Measurements from ENCODE around the gene INPP5D.
A peak's percentile ranks its signal among the peaks of the same experiment; 100 is the strongest.

Gene INPP5D

DNA sequence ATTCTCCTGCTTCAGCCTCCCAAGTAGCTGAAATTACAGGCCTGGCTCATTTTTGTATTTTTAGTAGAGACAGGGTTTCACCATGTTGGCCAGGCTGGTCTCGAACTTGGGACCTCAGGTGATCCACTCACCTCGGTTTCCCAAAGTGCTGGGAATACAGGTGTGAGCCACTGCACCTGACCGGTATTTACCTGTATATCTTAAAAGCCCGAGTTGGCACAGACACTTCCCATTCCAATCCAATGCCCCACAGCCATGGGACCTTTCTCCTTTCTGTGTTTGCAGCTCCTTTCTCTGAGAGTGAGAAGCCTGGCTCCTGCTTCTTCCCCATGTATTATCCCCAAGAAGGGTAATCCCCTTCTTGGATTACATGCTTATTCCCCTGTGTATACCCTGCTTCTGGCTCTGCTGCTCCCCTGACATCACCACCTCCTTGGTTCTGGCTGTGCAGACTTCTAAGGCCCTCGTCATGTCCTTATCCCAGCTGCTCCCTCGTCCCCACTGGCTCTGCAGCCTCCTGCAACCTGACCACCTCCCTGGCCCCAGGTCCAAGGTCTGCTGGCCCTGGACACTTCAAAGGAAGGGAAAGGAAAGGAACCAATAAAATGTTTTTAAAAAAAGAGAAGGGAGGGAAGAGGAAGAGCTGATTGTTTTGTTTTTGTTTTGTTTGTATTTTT is 52.8 kb downstream of the INPP5D start:
- H3K27me3 ChIP-seq (ENCODE audit: insufficient read depth, low read depth, severe bottlenecking), result no peaks in the 10 kb centered on the region
- H3K9me3 ChIP-seq (ENCODE audit: severe bottlenecking), result no peaks in the 10 kb centered on the region
- peak; percentile 67 for DNase-seq
- no peak overlapping the region for H3K4me3 ChIP-seq (ENCODE audit: low read depth, low read length)
- TF ChIP-seq, protein P1, sequence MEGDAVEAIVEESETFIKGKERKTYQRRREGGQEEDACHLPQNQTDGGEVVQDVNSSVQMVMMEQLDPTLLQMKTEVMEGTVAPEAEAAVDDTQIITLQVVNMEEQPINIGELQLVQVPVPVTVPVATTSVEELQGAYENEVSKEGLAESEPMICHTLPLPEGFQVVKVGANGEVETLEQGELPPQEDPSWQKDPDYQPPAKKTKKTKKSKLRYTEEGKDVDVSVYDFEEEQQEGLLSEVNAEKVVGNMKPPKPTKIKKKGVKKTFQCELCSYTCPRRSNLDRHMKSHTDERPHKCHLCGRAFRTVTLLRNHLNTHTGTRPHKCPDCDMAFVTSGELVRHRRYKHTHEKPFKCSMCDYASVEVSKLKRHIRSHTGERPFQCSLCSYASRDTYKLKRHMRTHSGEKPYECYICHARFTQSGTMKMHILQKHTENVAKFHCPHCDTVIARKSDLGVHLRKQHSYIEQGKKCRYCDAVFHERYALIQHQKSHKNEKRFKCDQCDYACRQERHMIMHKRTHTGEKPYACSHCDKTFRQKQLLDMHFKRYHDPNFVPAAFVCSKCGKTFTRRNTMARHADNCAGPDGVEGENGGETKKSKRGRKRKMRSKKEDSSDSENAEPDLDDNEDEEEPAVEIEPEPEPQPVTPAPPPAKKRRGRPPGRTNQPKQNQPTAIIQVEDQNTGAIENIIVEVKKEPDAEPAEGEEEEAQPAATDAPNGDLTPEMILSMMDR (IDR thresholded peaks at IDR 0.05; ENCODE audit: low read depth, low read length), result no peak
- H3K36me3 ChIP-seq, result no peaks in the 10 kb centered on the region
- no peak overlapping the region for H3K27ac ChIP-seq

DNA sequence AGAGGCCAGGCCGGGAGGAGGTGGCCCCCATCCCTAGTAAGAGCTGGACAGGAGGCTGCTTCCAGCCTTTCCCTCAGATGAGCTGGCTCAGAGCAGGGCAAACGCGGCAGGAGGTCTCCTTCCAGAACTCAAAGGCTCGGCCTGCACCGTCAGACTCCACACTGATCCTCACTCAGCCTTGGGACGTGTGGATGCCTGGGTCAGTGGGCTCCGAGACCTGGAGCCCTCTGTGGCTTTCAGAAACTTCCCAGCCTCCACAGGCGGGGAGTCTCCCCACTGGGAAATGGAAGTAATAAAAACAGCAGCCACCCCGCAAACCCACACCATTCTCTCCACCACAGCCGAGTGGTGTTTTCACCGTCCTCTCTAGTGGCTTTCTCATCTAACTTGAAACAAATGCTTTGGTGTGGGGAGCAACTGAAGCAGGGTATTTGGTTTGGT is 54.3 kb downstream of the INPP5D start:
- DNase-seq, result no peak
- TF ChIP-seq, protein P1 (IDR thresholded peaks at IDR 0.05; ENCODE audit: low read depth, low read length), result no peak
- no peaks in the 10 kb centered on the region for H3K27me3 ChIP-seq (ENCODE audit: insufficient read depth, low read depth, severe bottlenecking)
- no peaks in the 10 kb centered on the region for H3K36me3 ChIP-seq
- H3K9me3 ChIP-seq (ENCODE audit: severe bottlenecking), result no peaks in the 10 kb centered on the region
- H3K27ac ChIP-seq, result no peak overlapping the region
- no peak overlapping the region for H3K4me3 ChIP-seq (ENCODE audit: low read depth, low read length)

DNA sequence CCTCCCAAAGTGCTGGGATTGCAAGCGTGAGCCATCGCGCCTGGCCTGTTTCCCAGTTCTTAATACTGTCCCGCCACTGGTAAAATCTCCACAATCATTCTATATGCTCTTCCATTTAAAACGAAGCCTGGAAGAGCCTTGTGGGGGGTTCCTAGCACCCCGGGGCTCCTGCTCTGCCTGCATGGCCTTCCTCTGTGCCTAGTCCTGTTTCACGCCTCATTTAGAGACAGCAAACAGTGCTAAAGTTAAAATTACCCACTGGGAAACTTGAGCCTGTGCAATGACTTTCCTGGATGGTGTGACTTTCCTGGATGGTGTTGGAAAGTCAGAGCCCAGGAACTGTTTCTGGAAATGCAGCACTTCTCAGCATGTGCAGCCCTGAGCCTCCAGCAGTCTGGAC is 55.0 kb downstream of the INPP5D start:
- TF ChIP-seq, protein P1 (IDR thresholded peaks at IDR 0.05; ENCODE audit: low read depth, low read length), result no peak
- H3K4me3 ChIP-seq (ENCODE audit: low read depth, low read length), result no peak overlapping the region
- H3K36me3 ChIP-seq, result no peaks in the 10 kb centered on the region
- no peaks in the 10 kb centered on the region for H3K27me3 ChIP-seq (ENCODE audit: insufficient read depth, low read depth, severe bottlenecking)
- no peaks in the 10 kb centered on the region for H3K9me3 ChIP-seq (ENCODE audit: severe bottlenecking)
- no peak overlapping the region for H3K27ac ChIP-seq
- DNase-seq, result no peak

DNA sequence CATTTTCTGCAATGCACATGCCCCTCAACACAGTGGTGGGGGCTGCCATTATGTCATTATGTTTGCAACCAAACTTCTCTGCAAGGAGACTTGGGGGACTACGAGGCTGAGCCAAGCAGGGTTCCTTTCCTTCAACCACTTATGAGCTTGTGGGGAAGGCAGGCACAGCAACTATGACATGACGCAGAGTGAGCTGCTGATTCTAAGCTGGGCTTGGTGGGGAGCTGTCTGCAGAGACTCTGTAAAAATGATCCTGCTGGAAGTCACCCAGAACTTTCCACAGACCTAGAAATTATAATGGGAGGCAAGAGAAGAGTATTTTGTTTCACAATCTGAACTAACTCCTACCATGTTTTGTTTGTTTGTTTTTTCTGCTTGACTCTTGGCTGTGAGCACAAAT is 55.6 kb downstream of the INPP5D start:
- Histone ChIP-seq H3K27ac (no peak overlapping the region), H3K9me3 (ENCODE audit: severe bottlenecking) (no peaks in the 10 kb centered on the region), H3K27me3 (ENCODE audit: insufficient read depth, low read depth, severe bottlenecking) (no peaks in the 10 kb centered on the region), H3K4me3 (ENCODE audit: low read depth, low read length) (no peak overlapping the region), H3K36me3 (no peaks in the 10 kb centered on the region)
- no peak for DNase-seq
- TF ChIP-seq, protein P1 (IDR thresholded peaks at IDR 0.05; ENCODE audit: low read depth, low read length), result no peak

DNA sequence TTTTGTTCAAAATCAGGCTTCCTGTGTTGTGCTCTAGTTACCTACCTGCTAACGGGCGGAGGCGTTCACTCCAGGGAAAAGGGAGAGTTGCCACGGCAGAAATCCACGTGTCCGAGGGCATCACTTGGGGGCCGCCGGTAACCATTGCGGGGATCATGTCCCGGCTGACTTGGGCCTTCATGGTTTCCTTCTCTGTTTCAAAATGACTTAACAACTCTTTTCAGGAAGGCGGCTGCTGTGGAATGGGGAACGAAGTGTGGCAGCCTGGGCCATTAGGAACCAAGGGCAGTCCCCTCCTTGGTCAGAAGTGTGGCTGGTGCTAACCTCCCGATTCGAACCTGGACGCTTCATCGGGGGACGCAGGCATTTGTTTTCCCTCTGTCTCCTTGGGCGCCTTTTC is 56.8 kb downstream of the INPP5D start:
- Histone ChIP-seq H3K27me3 (ENCODE audit: insufficient read depth, low read depth, severe bottlenecking) (no peaks in the 10 kb centered on the region), H3K36me3 (no peaks in the 10 kb centered on the region), H3K4me3 (ENCODE audit: low read depth, low read length) (no peak overlapping the region), H3K9me3 (ENCODE audit: severe bottlenecking) (no peaks in the 10 kb centered on the region), H3K27ac (no peak overlapping the region)
- TF ChIP-seq, protein P1 (IDR thresholded peaks at IDR 0.05; ENCODE audit: low read depth, low read length), result no peak
- DNase-seq, result no peak

DNA sequence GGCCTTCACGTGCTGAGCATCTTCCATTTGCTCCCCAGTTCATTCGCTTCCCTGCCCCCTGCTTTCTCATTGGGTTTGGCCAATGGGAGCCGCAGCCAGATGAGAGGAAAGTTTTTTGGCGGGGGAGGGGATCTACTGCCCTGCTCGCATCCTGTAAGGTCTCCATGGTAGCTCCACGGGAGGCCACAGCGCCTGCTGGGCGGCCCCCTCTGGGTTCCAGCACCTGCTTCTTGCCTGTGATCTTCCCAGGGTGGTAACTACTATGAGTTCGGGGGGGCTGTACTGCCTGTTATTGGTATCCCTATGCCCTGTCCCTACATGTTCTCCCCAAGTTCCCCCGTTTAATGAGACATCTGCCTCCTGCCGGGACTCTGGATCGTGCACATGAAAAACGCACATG is 57.2 kb downstream of the INPP5D start:
- Histone ChIP-seq H3K9me3 (ENCODE audit: severe bottlenecking) (no peaks in the 10 kb centered on the region), H3K27ac (no peak overlapping the region), H3K4me3 (ENCODE audit: low read depth, low read length) (no peak overlapping the region), H3K36me3 (no peaks in the 10 kb centered on the region), H3K27me3 (ENCODE audit: insufficient read depth, low read depth, severe bottlenecking) (no peaks in the 10 kb centered on the region)
- DNase-seq, result no peak
- TF ChIP-seq, protein P1 (IDR thresholded peaks at IDR 0.05; ENCODE audit: low read depth, low read length), result no peak

All from WERI-Rb-1 (cell line).